Keratinocyte (primary cell): ENCODE results near the gene KCNK18. TPM values are rescaled to one million over a fixed set of nuclear protein-coding genes. Genes with fewer than 3 reads are reported as not detected.

Source experiments
- DNase-seq: peaks from one replicate; pipeline ENCODE4 v3.0.0-alpha.2; 2011; ENCODE audit warnings: low read depth, missing footprints, low spot score
- FAIRE-seq: peaks from 2 replicates; lab custom pipeline; 2011; peaks lifted over from hg19 to GRCh38; lab: Jason Lieb, UNC
- H2AFZ ChIP-seq: 2 replicates; pipeline ENCODE4 v1.6.0; 2012; ENCODE audit warnings: low read length, control low read depth, inconsistent platforms; ENCODE audit not compliant: control insufficient read depth
- H3K27ac ChIP-seq: 2 replicates; pipeline ENCODE4 v1.5.1; 2011; ENCODE audit warnings: low read length; ENCODE audit not compliant: control insufficient read depth, insufficient read depth
- H3K27me3 ChIP-seq: 3 replicates; pipeline ENCODE4 v1.6.0; 2011; ENCODE audit warnings: low read length; ENCODE audit not compliant: control insufficient read depth, insufficient read depth; ENCODE audit errors: extremely low read depth
- H3K36me3 ChIP-seq, 2 experiments: 2 replicates in 1 of 2; 3 replicates in 1 of 2; pipeline ENCODE4 v1.5.1; 2011; ENCODE audit warnings: low read length in 2 of 2, mild to moderate bottlenecking in 1 of 2; ENCODE audit not compliant: control insufficient read depth in 2 of 2, insufficient read depth in 2 of 2; ENCODE audit errors: extremely low read depth in 1 of 2
- H3K4me1 ChIP-seq: 3 replicates; pipeline ENCODE4 v1.5.1; 2011; ENCODE audit warnings: low read length; ENCODE audit not compliant: control insufficient read depth, insufficient read depth; ENCODE audit errors: extremely low read depth
- H3K4me2 ChIP-seq: 3 replicates; pipeline ENCODE4 v1.6.0; 2011; ENCODE audit warnings: low read depth, low read length; ENCODE audit not compliant: control insufficient read depth, insufficient read depth; ENCODE audit errors: extremely low read depth
- H3K4me3 ChIP-seq, 3 experiments: fragments of 200-600 bp in 1 of 3; sonication (generic) in 1 of 3; 2 replicates in 2 of 3; 3 replicates in 1 of 3; pipeline ENCODE4 v1.5.1; 2011 to 2016; ENCODE audit warnings: low read length in 3 of 3, mild to moderate bottlenecking in 3 of 3, control low read depth in 2 of 3, inconsistent platforms in 1 of 3, low read depth in 1 of 3, mixed read lengths in 1 of 3, mixed run types in 1 of 3, moderate library complexity in 1 of 3; ENCODE audit not compliant: control insufficient read depth in 2 of 3, insufficient read depth in 2 of 3; ENCODE audit errors: extremely low read depth in 1 of 3
- H3K79me2 ChIP-seq: 2 replicates; pipeline ENCODE4 v1.6.0; 2012; ENCODE audit warnings: low read length; ENCODE audit not compliant: control insufficient read depth, insufficient read depth
- H3K9ac ChIP-seq: 3 replicates; pipeline ENCODE4 v1.6.0; 2011; ENCODE audit warnings: low read length; ENCODE audit not compliant: control insufficient read depth, insufficient read depth; ENCODE audit errors: extremely low read depth
- H3K9me1 ChIP-seq: 3 replicates; pipeline ENCODE4 v1.6.0; 2011; ENCODE audit warnings: low read length; ENCODE audit not compliant: control insufficient read depth, insufficient read depth; ENCODE audit errors: extremely low read depth
- H3K9me3 ChIP-seq: 2 replicates; pipeline ENCODE4 v1.5.1; 2012; ENCODE audit warnings: low read depth, low read length; ENCODE audit not compliant: control insufficient read depth
- H4K20me1 ChIP-seq: 3 replicates; pipeline ENCODE4 v1.6.0; 2011; ENCODE audit warnings: low read length; ENCODE audit not compliant: control insufficient read depth, insufficient read depth; ENCODE audit errors: extremely low read depth
- EZH2 ChIP-seq: IDR thresholded peaks from one replicate; pipeline ENCODE4 v1.6.1; 2012; ENCODE audit warnings: inconsistent platforms, mild to moderate bottlenecking, low read length, moderate library complexity
- dilution Hi-C: fragments of 300-500 bp; cut with MboI; formaldehyde crosslinking; loops from one replicate; pipeline ENCODE4 v1.7.0; 2020; ENCODE audit warnings: low sequenced_read_pairs; ENCODE audit not compliant: extremely low pct_ligation_motif_present
- polyA plus RNA-seq, 5 experiments: library from polyadenylated mRNA; depleted of rRNA in 3 of 5; stranded (reverse) in 3 of 5; stranded (forward) in 1 of 5; unstranded in 1 of 5; fragments of >200 nt; gene quantifications; 1 replicate in 1 of 5; 2 replicates in 3 of 5; 3 replicates in 1 of 5; pipeline versions ENCODE4 v1.2.1 to v1.2.3, GENCODE V29; 2011 to 2012; ENCODE audit warnings: missing spikeins in 2 of 5, low read depth in 1 of 5, low replicate concordance in 1 of 5
- TF ChIP-seq, protein P1 (sequence below), 3 experiments: IDR thresholded peaks in 1 of 3; conservative IDR thresholded peaks in 1 of 3; optimal IDR thresholded peaks in 1 of 3; 2 replicates in 2 of 3; 3 replicates in 1 of 3; pipeline versions ENCODE3 to v1.5.1; 2011; ENCODE audit warnings: low read length in 3 of 3, mild to moderate bottlenecking in 3 of 3, moderate library complexity in 2 of 3, control low read depth in 1 of 3, inconsistent platforms in 1 of 3; ENCODE audit not compliant: insufficient read depth in 2 of 3; ENCODE audit errors: extremely low read depth in 1 of 3

The KCNK18 gene
- polyA plus RNA-seq, 1 donor (not counting 4 experiments of a cell fraction or from before 2014, with no cell fraction given), result not detected

DNA sequence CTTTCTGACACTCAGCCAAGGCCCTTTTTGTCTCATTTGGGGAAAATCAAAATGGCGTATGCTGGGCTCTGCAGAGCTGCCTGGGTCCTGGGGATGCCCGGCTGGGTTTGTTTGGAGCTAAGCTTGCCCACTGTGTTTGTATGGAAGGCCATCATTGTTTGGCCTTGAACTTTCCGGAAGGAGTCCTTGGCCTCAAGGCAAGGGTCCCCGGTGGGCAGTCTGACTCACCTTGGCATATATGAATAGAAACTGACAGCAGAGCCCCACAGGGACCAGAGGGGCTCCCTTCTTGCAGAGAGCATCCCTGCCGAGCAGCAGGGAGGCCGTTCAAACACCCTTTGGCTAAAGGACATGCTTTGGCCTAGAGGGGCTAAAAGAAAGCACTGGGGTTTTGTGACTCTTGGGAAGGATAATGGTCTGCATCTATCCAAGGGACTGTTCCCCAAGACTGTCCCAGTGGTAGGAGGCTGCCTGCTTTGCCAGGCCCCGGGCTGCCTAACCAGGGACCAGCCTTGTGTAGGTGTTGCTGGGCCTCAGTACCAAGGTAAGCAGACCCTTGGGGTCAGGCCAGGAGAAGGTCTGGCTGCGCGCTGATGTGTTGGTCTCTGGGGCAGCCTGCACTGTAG is 58.7 kb downstream of the KCNK18 start:
- FAIRE-seq (no peak), DNase-seq (no peak)
- no peak overlapping the region for H2AFZ ChIP-seq
- no peaks in the 10 kb centered on the region for H3K79me2 ChIP-seq
- H3K4me2 ChIP-seq, result no peak overlapping the region
- no peak overlapping the region for H3K27ac ChIP-seq
- H4K20me1 ChIP-seq, result no peaks in the 10 kb centered on the region
- no peaks in the 10 kb centered on the region for H3K9me1 ChIP-seq
- no peaks in the 10 kb centered on the region for H3K4me1 ChIP-seq
- no peak overlapping the region for H3K4me3 ChIP-seq
- H3K36me3 ChIP-seq, result no peaks in the 10 kb centered on the region
- TF ChIP-seq, protein P1, sequence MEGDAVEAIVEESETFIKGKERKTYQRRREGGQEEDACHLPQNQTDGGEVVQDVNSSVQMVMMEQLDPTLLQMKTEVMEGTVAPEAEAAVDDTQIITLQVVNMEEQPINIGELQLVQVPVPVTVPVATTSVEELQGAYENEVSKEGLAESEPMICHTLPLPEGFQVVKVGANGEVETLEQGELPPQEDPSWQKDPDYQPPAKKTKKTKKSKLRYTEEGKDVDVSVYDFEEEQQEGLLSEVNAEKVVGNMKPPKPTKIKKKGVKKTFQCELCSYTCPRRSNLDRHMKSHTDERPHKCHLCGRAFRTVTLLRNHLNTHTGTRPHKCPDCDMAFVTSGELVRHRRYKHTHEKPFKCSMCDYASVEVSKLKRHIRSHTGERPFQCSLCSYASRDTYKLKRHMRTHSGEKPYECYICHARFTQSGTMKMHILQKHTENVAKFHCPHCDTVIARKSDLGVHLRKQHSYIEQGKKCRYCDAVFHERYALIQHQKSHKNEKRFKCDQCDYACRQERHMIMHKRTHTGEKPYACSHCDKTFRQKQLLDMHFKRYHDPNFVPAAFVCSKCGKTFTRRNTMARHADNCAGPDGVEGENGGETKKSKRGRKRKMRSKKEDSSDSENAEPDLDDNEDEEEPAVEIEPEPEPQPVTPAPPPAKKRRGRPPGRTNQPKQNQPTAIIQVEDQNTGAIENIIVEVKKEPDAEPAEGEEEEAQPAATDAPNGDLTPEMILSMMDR (optimal IDR thresholded peaks at IDR 0.05 in 1 of 3, IDR thresholded peaks at IDR 0.05 in 1 of 3, conservative IDR thresholded peaks at IDR 0.05 in 1 of 3; ENCODE audit: extremely low read depth in 1 of 3, insufficient read depth in 2 of 3, low read length in 3 of 3), result no peak
- TF ChIP-seq EZH2, result no peak
- no peak overlapping the region for H3K9ac ChIP-seq
- peaks cover 8% of the 10 kb centered on the region for H3K27me3 ChIP-seq
- no peaks in the 10 kb centered on the region for H3K9me3 ChIP-seq
- dilution Hi-C loops, result no loop called here

- no peak for FAIRE-seq
Observed at GRCh38 chr10:117256910-117257309, 59.6 kb downstream of the KCNK18 start.

More at GRCh38 chr10:117256910-117257309, 59.6 kb downstream of the KCNK18 start:
- H3K79me2 ChIP-seq, result no peaks in the 10 kb centered on the region
- TF ChIP-seq, protein P1 (optimal IDR thresholded peaks at IDR 0.05 in 1 of 3, IDR thresholded peaks at IDR 0.05 in 1 of 3, conservative IDR thresholded peaks at IDR 0.05 in 1 of 3; ENCODE audit: extremely low read depth in 1 of 3, insufficient read depth in 2 of 3, low read length in 3 of 3), result no peak
- no peak for TF ChIP-seq EZH2
- DNase-seq, result no peak
- no peak overlapping the region for H3K9ac ChIP-seq
- H3K4me3 ChIP-seq, result no peak overlapping the region
- dilution Hi-C loops, result no loop called here
- no peaks in the 10 kb centered on the region for H3K9me1 ChIP-seq
- H3K9me3 ChIP-seq, result no peaks in the 10 kb centered on the region
- no peaks in the 10 kb centered on the region for H3K4me1 ChIP-seq
- H2AFZ ChIP-seq, result no peak overlapping the region
- H3K4me2 ChIP-seq, result no peak overlapping the region
- H3K36me3 ChIP-seq, result no peaks in the 10 kb centered on the region
- H3K27me3 ChIP-seq, result peaks cover 5% of the 10 kb centered on the region
- H3K27ac ChIP-seq, result no peak overlapping the region
- H4K20me1 ChIP-seq, result no peaks in the 10 kb centered on the region
